Fibroblast of the aortic adventitia (primary cell): ENCODE data around the gene SCN2A. TPM values are rescaled to one million over a fixed set of nuclear protein-coding genes. Genes with fewer than 3 reads are reported as not detected.

Experiments used
- DNase-seq: peaks from one replicate; pipeline ENCODE4 v3.0.0-alpha.2; 2010; ENCODE audit warnings: low read depth
- H3K4me3 ChIP-seq: 2 replicates; pipeline ENCODE4 v1.5.1; 2011; ENCODE audit warnings: low read depth, mild to moderate bottlenecking, control low read depth, low read length, moderate library complexity
- CTCF ChIP-seq: IDR thresholded peaks from 2 replicates; pipeline ENCODE4 v1.5.1; 2011; ENCODE audit warnings: mild to moderate bottlenecking, low read length, control low read depth, inconsistent platforms; ENCODE audit not compliant: insufficient read depth
- total RNA-seq: library from RNA; depleted of rRNA; stranded (reverse); fragments of >200 nt; gene quantifications from 2 replicates; pipeline ENCODE4 v1.2.3, GENCODE V29; 2012; ENCODE audit warnings: low replicate concordance

SCN2A gene
- total RNA-seq, 1 donor = 16.7 TPM

- no peak for TF ChIP-seq CTCF
- DNase-seq = no peak
- no peak overlapping the region for H3K4me3 ChIP-seq
Measured at GRCh38 chr2:165348441-165348840, 109.2 kb downstream of the SCN2A start.

GRCh38 chr2:165349181-165349580 is 110.0 kb downstream of the SCN2A start:
- no peak for DNase-seq
- H3K4me3 ChIP-seq = no peak overlapping the region
- TF ChIP-seq CTCF = no peak

DNA sequence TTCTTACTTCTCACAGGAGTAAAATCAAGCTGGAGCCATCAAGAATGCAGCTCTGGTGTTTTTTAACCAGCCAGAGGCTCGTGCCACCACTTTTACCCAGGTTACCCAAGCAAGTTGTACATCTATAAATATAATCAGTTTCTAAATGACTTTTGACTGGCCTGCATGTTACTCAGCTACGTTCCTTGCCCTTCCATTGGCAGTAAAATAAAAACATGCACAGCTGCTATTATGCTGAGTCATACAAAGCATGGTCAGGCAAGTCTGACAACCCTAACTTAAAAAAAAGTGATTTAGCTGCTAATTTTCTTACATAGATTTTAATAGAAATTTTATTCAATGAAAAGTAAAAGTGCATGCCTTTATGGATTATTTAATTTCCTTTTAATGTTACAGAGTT is 118.5 kb downstream of the SCN2A start:
- no peak for TF ChIP-seq CTCF
- DNase-seq = peak; percentile 81
- no peak overlapping the region for H3K4me3 ChIP-seq

DNA sequence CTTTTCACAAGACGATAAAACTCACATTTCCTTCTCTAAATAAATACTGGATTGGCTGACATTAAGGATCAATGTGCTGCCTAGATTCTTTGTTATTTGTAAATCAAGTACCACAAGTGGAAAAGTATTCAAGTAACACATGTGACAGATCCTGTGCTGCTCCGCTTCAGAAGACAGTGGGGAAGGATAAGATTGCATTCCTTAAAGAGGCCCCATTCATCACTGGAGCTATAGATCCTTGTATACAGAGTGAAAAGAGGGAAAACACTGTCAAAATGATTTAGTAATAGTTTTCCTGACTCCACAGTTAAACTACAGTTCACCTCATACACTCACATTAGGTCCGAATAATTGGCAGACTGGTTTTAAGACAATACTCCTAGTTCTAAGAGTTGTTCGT is 122.3 kb downstream of the SCN2A start:
- DNase-seq = no peak
- no peak overlapping the region for H3K4me3 ChIP-seq

GRCh38 chr2:165369131-165369897 is 130.1 kb downstream of the SCN2A start:
- H3K4me3 ChIP-seq = no peak overlapping the region
- DNase-seq = peak; percentile 83
- TF ChIP-seq CTCF = no peak

More for the DNA sequence above, 122.3 kb downstream of the SCN2A start:
- no peak for TF ChIP-seq CTCF

DNA sequence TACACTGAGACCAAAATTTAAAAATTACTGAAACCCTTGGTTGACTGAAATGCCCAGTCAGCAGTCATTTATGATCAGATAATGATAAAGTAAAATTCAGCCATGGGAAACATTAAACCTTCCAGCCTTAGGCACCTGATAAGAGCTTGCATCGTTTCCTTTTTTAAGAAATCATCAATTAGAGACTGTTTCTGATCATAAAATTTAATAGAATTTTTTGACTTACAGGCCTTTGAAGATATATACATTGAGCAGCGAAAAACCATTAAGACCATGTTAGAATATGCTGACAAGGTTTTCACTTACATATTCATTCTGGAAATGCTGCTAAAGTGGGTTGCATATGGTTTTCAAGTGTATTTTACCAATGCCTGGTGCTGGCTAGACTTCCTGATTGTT is 130.7 kb downstream of the SCN2A start:
- no peak overlapping the region for H3K4me3 ChIP-seq
- TF ChIP-seq CTCF = no peak
- no peak for DNase-seq

DNA sequence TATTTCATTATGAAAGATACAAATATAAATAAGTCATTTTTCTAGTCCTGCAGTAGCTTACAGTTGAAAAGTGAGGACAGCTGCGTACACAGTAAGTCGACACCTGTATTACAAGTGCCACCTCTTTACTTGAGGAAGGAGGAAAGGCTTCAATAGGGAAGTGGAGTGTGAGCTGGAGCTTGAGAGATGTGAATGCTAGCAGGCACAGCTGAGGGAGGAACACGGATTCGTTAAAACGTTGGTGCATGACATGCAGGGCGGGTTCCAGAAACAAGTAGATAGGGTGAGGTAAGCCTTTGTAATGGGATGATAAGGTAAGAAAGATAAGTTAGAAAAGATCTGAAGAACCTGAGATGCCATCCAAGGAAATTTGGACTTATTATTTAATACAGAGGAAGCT is 132.1 kb downstream of the SCN2A start:
- no peak for DNase-seq
- TF ChIP-seq CTCF = no peak
- no peak overlapping the region for H3K4me3 ChIP-seq
